IMR-90 (cell line): ENCODE data around the gene DYNLRB1.

Experiments
- BHLHE40 ChIP-seq: fragments of 150-350 bp; IDR thresholded peaks from 2 replicates; pipeline ENCODE4 v1.6.1; 2016; ENCODE audit warnings: mild to moderate bottlenecking, low read depth, low read length
- CEBPB ChIP-seq: IDR thresholded peaks from 2 replicates; pipeline ENCODE4 v1.6.1; 2012; ENCODE audit warnings: low read depth, low read length, improper control_type of control experiment
- CTCF ChIP-seq: conservative IDR thresholded peaks from 2 replicates; pipeline ENCODE4 v1.5.1; 2012; ENCODE audit warnings: mild to moderate bottlenecking, low read depth, low read length, improper control_type of control experiment
- ELK1 ChIP-seq: fragments of 150-350 bp; IDR thresholded peaks from 2 replicates; pipeline ENCODE4 v1.6.1; 2016; ENCODE audit warnings: low read depth, mild to moderate bottlenecking, low read length, moderate library complexity, borderline replicate concordance
- FOS ChIP-seq: fragments of 150-350 bp; IDR thresholded peaks from 2 replicates; pipeline ENCODE4 v1.6.1; 2016; ENCODE audit warnings: low read depth, low read length
- MAZ ChIP-seq: IDR thresholded peaks from 2 replicates; pipeline ENCODE4 v1.6.1; 2012; ENCODE audit warnings: low read depth, mild to moderate bottlenecking, low read length, improper control_type of control experiment, moderate library complexity, borderline replicate concordance
- NFE2L2 ChIP-seq: fragments of 150-350 bp; IDR thresholded peaks from 2 replicates; pipeline ENCODE4 v1.6.1; 2016; ENCODE audit warnings: low read depth, mild to moderate bottlenecking, low read length
- POLR2A ChIP-seq: IDR thresholded peaks from 2 replicates; pipeline ENCODE4 v1.6.1; 2012; ENCODE audit warnings: mild to moderate bottlenecking, low read depth, low read length
- RAD21 ChIP-seq: IDR thresholded peaks from 2 replicates; pipeline ENCODE4 v1.6.1; 2012; ENCODE audit warnings: low read length, improper control_type of control experiment
- RCOR1 ChIP-seq: IDR thresholded peaks from 2 replicates; pipeline ENCODE4 v1.6.1; 2012; ENCODE audit warnings: mild to moderate bottlenecking, low read length, improper control_type of control experiment; ENCODE audit not compliant: insufficient replicate concordance
- RFX5 ChIP-seq: IDR thresholded peaks from 2 replicates; pipeline ENCODE4 v1.8.0; 2012; ENCODE audit warnings: low read depth, mild to moderate bottlenecking, low read length, moderate library complexity
- SMC3 ChIP-seq: fragments of 150-350 bp; IDR thresholded peaks from 2 replicates; pipeline ENCODE4 v1.6.1; 2016; ENCODE audit warnings: low read depth, mild to moderate bottlenecking, antibody characterized with exemption, low read length, moderate library complexity
- USF2 ChIP-seq: fragments of 150-350 bp; IDR thresholded peaks from 2 replicates; pipeline ENCODE4 v1.6.1; 2017; ENCODE audit warnings: mild to moderate bottlenecking, antibody characterized with exemption, low read length, low read depth

- no peak for TF ChIP-seq RFX5
- TF ChIP-seq POLR2A: no peak
- no peak for TF ChIP-seq FOS
- TF ChIP-seq RCOR1: no peak
- no peak for TF ChIP-seq CTCF
- TF ChIP-seq BHLHE40: no peak
- TF ChIP-seq ELK1: no peak
- no peak for TF ChIP-seq USF2
- no peak for TF ChIP-seq MAZ
- no peak for TF ChIP-seq RAD21
- TF ChIP-seq CEBPB: peak; percentile 22; the same call in 1 of the 2 replicates
- TF ChIP-seq NFE2L2: no peak
- no peak for TF ChIP-seq SMC3
Measured at GRCh38 chr20:34491932-34492509, 24.2 kb upstream of the DYNLRB1 start.
